HL-60 (cell line): ENCODE data around the gene IGFBP3.

Experiments used
- DNase-seq, 2 experiments: peaks; one replicate each; pipeline ENCODE4 v3.0.0-alpha.2; 2010 to 2020; ENCODE audit warnings: low read depth in 1 of 2, low spot score in 1 of 2
- H3K27ac ChIP-seq: fragments of 250-450 bp; sonication (Bioruptor Pico); replicated peaks from 2 replicates; pipeline ENCODE4 v1.5.1; 2020; ENCODE audit warnings: mild to moderate bottlenecking, moderate library complexity
- H3K27me3 ChIP-seq: fragments of 250-450 bp; sonication (Bioruptor Pico); 2 replicates; pipeline ENCODE4 v1.5.1; 2021; ENCODE audit warnings: mild to moderate bottlenecking, moderate library complexity; ENCODE audit not compliant: insufficient read depth, poor library complexity, severe bottlenecking
- H3K4me3 ChIP-seq: replicated peaks from 2 replicates; pipeline ENCODE4 v1.5.1; 2011; ENCODE audit warnings: mild to moderate bottlenecking, control low read depth, low read length; ENCODE audit not compliant: insufficient read depth
- GABPA ChIP-seq: IDR thresholded peaks from 2 replicates; pipeline ENCODE4 v1.6.1; 2012; ENCODE audit warnings: low read depth
- POLR2AphosphoS5 ChIP-seq: IDR thresholded peaks from 2 replicates; pipeline ENCODE4 v1.6.1; 2012; ENCODE audit warnings: low read depth
- REST ChIP-seq: IDR thresholded peaks from 2 replicates; pipeline ENCODE4 v1.6.1; 2012; ENCODE audit warnings: low read depth; ENCODE audit not compliant: insufficient replicate concordance
- SPI1 ChIP-seq: IDR thresholded peaks from 2 replicates; pipeline ENCODE4 v1.6.1; 2012; ENCODE audit warnings: low read depth, mild to moderate bottlenecking, borderline replicate concordance
- TF ChIP-seq, protein P1 (sequence below): IDR thresholded peaks from one replicate; pipeline ENCODE4 v1.5.1; 2011; ENCODE audit warnings: low read length, control low read depth, inconsistent platforms; ENCODE audit not compliant: insufficient read depth

Gene IGFBP3

DNA sequence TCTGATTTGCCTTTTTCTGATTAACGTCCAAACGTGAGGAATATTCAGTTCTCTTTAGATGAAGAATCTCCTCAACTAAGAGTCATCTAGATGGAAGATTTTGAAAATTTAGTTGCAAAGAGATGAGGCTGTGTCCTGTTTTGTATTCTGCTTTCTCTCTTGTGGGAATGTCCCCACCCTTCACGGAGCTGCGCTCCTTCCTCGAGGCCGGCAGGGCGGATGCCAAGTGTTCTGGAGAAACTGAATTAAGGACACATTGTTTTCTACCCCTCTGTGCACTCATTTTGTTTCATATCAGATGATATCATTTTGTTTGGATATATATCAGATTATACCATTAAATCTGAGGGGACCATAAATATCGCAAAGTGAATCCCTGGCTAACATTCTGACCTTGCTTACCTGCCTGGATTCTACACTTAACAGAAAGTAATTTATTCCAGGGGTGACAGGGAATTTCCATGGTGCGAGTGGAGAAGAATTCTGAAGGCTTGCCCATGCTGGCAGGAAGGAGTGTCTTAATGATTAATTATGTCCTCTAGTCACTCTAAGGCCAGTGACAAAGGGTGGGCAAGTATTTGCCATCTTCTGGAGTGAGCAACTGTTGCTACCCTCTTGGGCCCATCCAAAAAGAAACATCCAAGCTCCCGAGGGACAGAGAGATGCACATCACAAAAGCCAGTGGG, 47.9 kb upstream of the IGFBP3 start:
- TF ChIP-seq, protein P1, sequence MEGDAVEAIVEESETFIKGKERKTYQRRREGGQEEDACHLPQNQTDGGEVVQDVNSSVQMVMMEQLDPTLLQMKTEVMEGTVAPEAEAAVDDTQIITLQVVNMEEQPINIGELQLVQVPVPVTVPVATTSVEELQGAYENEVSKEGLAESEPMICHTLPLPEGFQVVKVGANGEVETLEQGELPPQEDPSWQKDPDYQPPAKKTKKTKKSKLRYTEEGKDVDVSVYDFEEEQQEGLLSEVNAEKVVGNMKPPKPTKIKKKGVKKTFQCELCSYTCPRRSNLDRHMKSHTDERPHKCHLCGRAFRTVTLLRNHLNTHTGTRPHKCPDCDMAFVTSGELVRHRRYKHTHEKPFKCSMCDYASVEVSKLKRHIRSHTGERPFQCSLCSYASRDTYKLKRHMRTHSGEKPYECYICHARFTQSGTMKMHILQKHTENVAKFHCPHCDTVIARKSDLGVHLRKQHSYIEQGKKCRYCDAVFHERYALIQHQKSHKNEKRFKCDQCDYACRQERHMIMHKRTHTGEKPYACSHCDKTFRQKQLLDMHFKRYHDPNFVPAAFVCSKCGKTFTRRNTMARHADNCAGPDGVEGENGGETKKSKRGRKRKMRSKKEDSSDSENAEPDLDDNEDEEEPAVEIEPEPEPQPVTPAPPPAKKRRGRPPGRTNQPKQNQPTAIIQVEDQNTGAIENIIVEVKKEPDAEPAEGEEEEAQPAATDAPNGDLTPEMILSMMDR, result no peak
- TF ChIP-seq SPI1, result no peak
- TF ChIP-seq REST, result no peak
- TF ChIP-seq POLR2AphosphoS5, result no peak
- TF ChIP-seq GABPA, result no peak

GRCh38 chr7:45968312-45968711, 47.2 kb upstream of the IGFBP3 start:
- no peak overlapping the region for H3K27ac ChIP-seq
- H3K27me3 ChIP-seq, result no peaks in the 10 kb centered on the region
- no peak overlapping the region for H3K4me3 ChIP-seq
- TF ChIP-seq POLR2AphosphoS5 (no peak), REST (no peak), SPI1 (no peak), GABPA (no peak)
- TF ChIP-seq, protein P1, result no peak
- DNase-seq, result no peak

More for the DNA sequence above, 47.9 kb upstream of the IGFBP3 start:
- DNase-seq, result no peak
- no peak overlapping the region for H3K4me3 ChIP-seq
- H3K27ac ChIP-seq, result no peak overlapping the region
- H3K27me3 ChIP-seq, result no peaks in the 10 kb centered on the region

GRCh38 chr7:45967591-45968157, 46.6 kb upstream of the IGFBP3 start:
- Histone ChIP-seq H3K4me3 (no peak overlapping the region), H3K27me3 (no peaks in the 10 kb centered on the region), H3K27ac (no peak overlapping the region)
- DNase-seq, result no peak
- TF ChIP-seq GABPA, result no peak
- TF ChIP-seq, protein P1, result no peak
- no peak for TF ChIP-seq SPI1
